Stimulated activated CD4-positive, alpha-beta T cell treated with anti-CD3 and anti-CD28 coated beads, Interleukin-1b, Interleukin-23, amount 100 ng/mL, for 1 hour (primary cell): ENCODE measurements around the gene DHRS7C.
"Not testable (repeated sequence)": the region's sequence is repeated elsewhere in the genome, so short reads cannot be mapped to it uniquely, and the experiment has no call there.

Experiments
- DNase-seq, 2 donors: peaks; one replicate each; pipeline ENCODE4 v3.0.0-alpha.2; 2020; ENCODE audit warnings: low read depth in 2 of 2

Gene DHRS7C

GRCh38 chr17:9810100-9810949 lies 18.9 kb upstream of the DHRS7C start:
- DNase-seq: no peak

GRCh38 chr17:9809409-9809808 lies 18.0 kb upstream of the DHRS7C start:
- DNase-seq: no peak

GRCh38 chr17:9806699-9807098 lies 15.3 kb upstream of the DHRS7C start:
- DNase-seq: no peak

- DNase-seq: no peak
Observed at GRCh38 chr17:9805769-9806168, 14.4 kb upstream of the DHRS7C start.

- DNase-seq: no peak
Observed at GRCh38 chr17:9802697-9803096, 11.3 kb upstream of the DHRS7C start.

GRCh38 chr17:9802294-9802693 lies 10.9 kb upstream of the DHRS7C start:
- no peak for DNase-seq

- no peak for DNase-seq
Observed at GRCh38 chr17:9801505-9801904, 10.1 kb upstream of the DHRS7C start.

GRCh38 chr17:9798724-9799123 lies 7.3 kb upstream of the DHRS7C start:
- DNase-seq: no peak

GRCh38 chr17:9798008-9798407 lies 6.6 kb upstream of the DHRS7C start:
- no peak for DNase-seq

GRCh38 chr17:9792181-9792840 lies 919 bp upstream of the DHRS7C start:
- no peak for DNase-seq

GRCh38 chr17:9790316-9790715 lies 1.1 kb downstream of the DHRS7C start:
- DNase-seq: no peak

- DNase-seq: no peak
Observed at GRCh38 chr17:9788601-9789000, 2.8 kb downstream of the DHRS7C start.

- no peak for DNase-seq
Observed at GRCh38 chr17:9784544-9784943, 6.8 kb downstream of the DHRS7C start.

- DNase-seq: not testable (repeated sequence)
Observed at GRCh38 chr17:9783465-9783864, 7.9 kb downstream of the DHRS7C start.

GRCh38 chr17:9783050-9783449 lies 8.3 kb downstream of the DHRS7C start:
- DNase-seq: no peak

GRCh38 chr17:9780552-9780951 lies 10.8 kb downstream of the DHRS7C start:
- no peak for DNase-seq

GRCh38 chr17:9776911-9777310 lies 14.5 kb downstream of the DHRS7C start:
- DNase-seq: no peak

- no peak for DNase-seq
Observed at GRCh38 chr17:9772658-9773057, 18.7 kb downstream of the DHRS7C start.

- DNase-seq: no peak
Observed at GRCh38 chr17:9771465-9771864, 19.9 kb downstream of the DHRS7C start.

GRCh38 chr17:9769036-9769695 lies 22.2 kb downstream of the DHRS7C start:
- no peak for DNase-seq

- DNase-seq: no peak
Observed at GRCh38 chr17:9768381-9768934, 22.9 kb downstream of the DHRS7C start.

GRCh38 chr17:9767432-9767991 lies 23.9 kb downstream of the DHRS7C start:
- DNase-seq: no peak
